ENCODE measurements around the gene ABCC4. TPM values are rescaled to one million over a fixed set of nuclear protein-coding genes. Genes with fewer than 3 reads are reported as not detected.

Gene ABCC4
- total RNA-seq, 5 donors from 2014 or later (not counting 1 experiment from before 2014, with no cell fraction given), result 8.9 to 12.5 (median 9.5) TPM

DNA sequence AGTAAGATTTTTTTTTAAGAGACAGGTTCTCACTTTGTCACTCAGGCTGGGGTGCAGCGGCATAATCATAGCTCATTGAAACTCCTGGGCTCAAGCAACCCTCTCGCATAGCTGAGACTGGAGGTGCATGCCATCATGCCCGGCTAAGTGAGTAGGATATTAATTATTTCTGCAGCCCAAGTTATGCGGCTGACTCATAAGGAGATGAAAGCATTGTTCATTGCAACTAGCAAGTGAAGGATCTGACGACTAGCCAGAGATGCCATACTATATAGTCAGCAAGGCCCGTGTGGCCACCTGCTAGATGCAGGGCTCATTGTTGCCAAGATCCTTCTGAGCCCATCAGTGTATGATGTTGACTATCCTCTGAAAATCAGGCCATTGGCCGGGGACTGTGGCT, 45.2 kb downstream of the ABCC4 start:
- H3K4me1 ChIP-seq (ENCODE audit: control insufficient read depth in 1 of 2, extremely low read depth in 1 of 2, insufficient read depth in 2 of 2, low read length in 2 of 2), result no peaks in the 10 kb centered on the region
- no peak overlapping the region for H3K27ac ChIP-seq (ENCODE audit: low read length)
- ChIA-PET POLR2A (no interaction called here), CTCF (no interaction called here)
- H3K9me3 Mint-ChIP-seq, result no peaks in the 10 kb centered on the region
- H3K4me3 Mint-ChIP-seq, result no peak overlapping the region
- DNase-seq, result no peak
- peaks cover 0 to 6% (median 4%) of the 10 kb centered on the region in 3 donors for H3K4me1 Mint-ChIP-seq
- H3K36me3 Mint-ChIP-seq, result peaks cover 33% of the 10 kb centered on the region
- no peaks in the 10 kb centered on the region for H3K9me3 ChIP-seq
- H3K27ac Mint-ChIP-seq, result no peak overlapping the region
- WGBS (ENCODE audit: insufficient coverage), result 85% methylated on average over 6 of the region's 7 CpGs
- ATAC-seq (replicated peaks in 1 of 4), result no peak
- no peaks in the 10 kb centered on the region for H3K36me3 ChIP-seq (ENCODE audit: control insufficient read depth in 2 of 2, extremely low read depth in 1 of 2, insufficient read depth in 1 of 2, low read length in 1 of 2)
- no peaks in the 10 kb centered on the region for H3K27me3 Mint-ChIP-seq
- no peaks in the 10 kb centered on the region for H3K27me3 ChIP-seq (replicated peaks in 1 of 2; ENCODE audit: control insufficient read depth in 2 of 2, extremely low read depth in 1 of 2, insufficient read depth in 2 of 2, low read length in 1 of 2)
- H3K4me3 ChIP-seq (ENCODE audit: control insufficient read depth in 1 of 2, extremely low read depth in 1 of 2, low read length in 1 of 2), result no peak overlapping the region

DNA sequence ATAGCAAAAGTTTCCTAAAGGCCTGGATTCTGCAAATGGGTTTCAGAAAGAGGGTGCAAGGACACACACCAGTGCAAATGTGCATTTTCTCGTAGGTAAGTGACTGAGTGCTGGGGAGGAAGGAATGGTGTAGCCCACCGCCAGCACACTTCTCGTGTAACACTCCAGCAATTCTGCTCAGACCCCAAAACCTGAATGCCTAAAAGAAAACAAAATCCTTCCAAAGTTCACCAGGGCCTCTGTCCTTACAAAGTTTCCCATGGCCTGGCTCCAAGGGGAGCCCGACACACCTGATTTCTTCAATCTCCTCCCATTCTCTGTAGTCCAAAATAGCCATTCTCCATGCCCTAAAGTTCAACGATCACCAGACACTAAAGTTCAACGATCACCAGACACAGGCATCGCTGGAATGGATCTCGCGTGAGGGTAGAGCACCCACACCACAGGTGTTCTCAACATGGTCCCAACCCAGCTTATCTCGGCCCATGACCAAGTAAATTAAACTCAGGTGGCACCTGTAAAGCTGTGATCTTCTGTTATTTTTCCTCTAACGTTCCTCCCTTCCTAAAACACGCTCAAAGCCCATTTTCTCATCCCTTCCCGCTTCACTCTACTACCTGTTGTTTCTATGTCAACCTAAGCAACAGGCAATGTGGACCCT, 46.0 kb downstream of the ABCC4 start:
- no peak overlapping the region for H3K4me3 ChIP-seq (ENCODE audit: control insufficient read depth in 1 of 2, extremely low read depth in 1 of 2, low read length in 1 of 2)
- no peak overlapping the region for H3K27ac ChIP-seq (ENCODE audit: low read length)
- H3K27ac Mint-ChIP-seq, result no peak overlapping the region
- H3K4me1 Mint-ChIP-seq, result peaks cover 0 to 6% (median 3%) of the 10 kb centered on the region in 3 donors
- no peaks in the 10 kb centered on the region for H3K27me3 ChIP-seq (replicated peaks in 1 of 2; ENCODE audit: control insufficient read depth in 2 of 2, extremely low read depth in 1 of 2, insufficient read depth in 2 of 2, low read length in 1 of 2)
- ATAC-seq (replicated peaks in 1 of 4), result no peak
- H3K9me3 Mint-ChIP-seq, result no peaks in the 10 kb centered on the region
- no peaks in the 10 kb centered on the region for H3K36me3 ChIP-seq (ENCODE audit: control insufficient read depth in 2 of 2, extremely low read depth in 1 of 2, insufficient read depth in 1 of 2, low read length in 1 of 2)
- H3K4me3 Mint-ChIP-seq, result no peak overlapping the region
- ChIA-PET CTCF (no interaction called here), POLR2A (no interaction called here)
- 95% methylated on average over 11 of the region's 13 CpGs for WGBS (ENCODE audit: insufficient coverage)
- H3K27me3 Mint-ChIP-seq, result no peaks in the 10 kb centered on the region
- H3K4me1 ChIP-seq (ENCODE audit: control insufficient read depth in 1 of 2, extremely low read depth in 1 of 2, insufficient read depth in 2 of 2, low read length in 2 of 2), result no peaks in the 10 kb centered on the region
- H3K9me3 ChIP-seq, result no peaks in the 10 kb centered on the region
- peaks cover 26% of the 10 kb centered on the region for H3K36me3 Mint-ChIP-seq
- no peak for DNase-seq

DNA sequence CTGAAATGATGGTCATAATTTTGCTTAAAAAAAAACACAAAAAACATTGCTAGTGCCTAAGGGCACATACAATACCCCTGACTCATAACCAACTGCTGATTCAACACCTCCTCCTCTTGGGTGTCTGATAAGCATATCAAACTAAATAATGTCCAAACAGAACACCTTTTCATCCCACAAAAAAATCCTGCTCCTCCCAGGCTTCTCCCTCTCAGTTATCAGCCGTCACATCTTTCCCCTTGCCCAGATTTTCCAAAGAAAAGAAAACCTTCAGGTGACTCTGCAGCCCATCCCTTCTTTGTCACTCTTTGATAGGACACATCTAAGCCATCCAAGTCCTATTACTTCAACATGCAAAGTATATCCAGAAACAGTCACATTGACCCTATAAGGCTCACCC, 46.9 kb downstream of the ABCC4 start:
- no peaks in the 10 kb centered on the region for H3K9me3 Mint-ChIP-seq
- no peaks in the 10 kb centered on the region for H3K27me3 ChIP-seq (replicated peaks in 1 of 2; ENCODE audit: control insufficient read depth in 2 of 2, extremely low read depth in 1 of 2, insufficient read depth in 2 of 2, low read length in 1 of 2)
- H3K4me3 Mint-ChIP-seq, result no peak overlapping the region
- no peaks in the 10 kb centered on the region for H3K36me3 ChIP-seq (ENCODE audit: control insufficient read depth in 2 of 2, extremely low read depth in 1 of 2, insufficient read depth in 1 of 2, low read length in 1 of 2)
- H3K4me3 ChIP-seq (ENCODE audit: control insufficient read depth in 1 of 2, extremely low read depth in 1 of 2, low read length in 1 of 2), result no peak overlapping the region
- H3K27ac ChIP-seq (ENCODE audit: low read length), result no peak overlapping the region
- H3K9me3 ChIP-seq, result no peaks in the 10 kb centered on the region
- H3K4me1 Mint-ChIP-seq, result peaks cover 0 to 6% (median 3%) of the 10 kb centered on the region in 3 donors
- no peak overlapping the region for H3K27ac Mint-ChIP-seq
- H3K27me3 Mint-ChIP-seq, result no peaks in the 10 kb centered on the region
- ChIA-PET POLR2A (interaction anchor here in 1 of 2 donors (0.6 kb wide), 1 partner anchor 1499 kb away, joined by 3 read pairs; no protein-coding TSS in a partner anchor), CTCF (no interaction called here)
- H3K36me3 Mint-ChIP-seq, result peaks cover 17% of the 10 kb centered on the region
- no peak for ATAC-seq (replicated peaks in 1 of 4)
- H3K4me1 ChIP-seq (ENCODE audit: control insufficient read depth in 1 of 2, extremely low read depth in 1 of 2, insufficient read depth in 2 of 2, low read length in 2 of 2), result no peaks in the 10 kb centered on the region
- WGBS (ENCODE audit: insufficient coverage), result 89% methylated on average over 1 of the region's 1 CpG
- DNase-seq, result no peak

DNA sequence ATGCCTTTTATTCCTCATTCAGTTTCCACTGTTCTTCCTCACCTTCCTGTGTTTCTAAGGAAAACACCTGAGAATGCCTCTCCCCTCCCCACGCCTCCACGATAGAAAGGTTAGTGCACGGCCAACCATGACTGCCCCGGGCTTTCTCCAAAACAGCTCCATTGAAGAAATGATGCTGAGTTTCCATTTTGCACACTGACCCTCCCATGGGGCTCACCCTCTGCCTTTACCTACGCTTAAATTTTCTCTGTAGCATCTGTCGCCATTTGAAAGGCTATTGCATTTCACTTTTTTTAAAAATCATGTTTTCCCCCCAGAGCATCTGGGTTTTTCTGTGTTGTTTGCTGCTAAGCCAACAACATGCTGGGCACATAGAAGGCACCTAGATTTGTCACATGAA, 48.2 kb downstream of the ABCC4 start:
- no peaks in the 10 kb centered on the region for H3K9me3 ChIP-seq
- H3K4me1 ChIP-seq (ENCODE audit: control insufficient read depth in 1 of 2, extremely low read depth in 1 of 2, insufficient read depth in 2 of 2, low read length in 2 of 2), result no peaks in the 10 kb centered on the region
- ChIA-PET CTCF (no interaction called here), POLR2A (no interaction called here)
- Mint-ChIP-seq H3K4me1 (peaks cover 0 to under 1% (median 0%) of the 10 kb centered on the region in 3 donors), H3K9me3 (no peaks in the 10 kb centered on the region), H3K27me3 (no peaks in the 10 kb centered on the region), H3K27ac (no peak overlapping the region), H3K36me3 (peaks cover 10% of the 10 kb centered on the region), H3K4me3 (no peak overlapping the region)
- no peak overlapping the region for H3K4me3 ChIP-seq (ENCODE audit: control insufficient read depth in 1 of 2, extremely low read depth in 1 of 2, low read length in 1 of 2)
- 93% methylated on average over 6 of the region's 6 CpGs for WGBS (ENCODE audit: insufficient coverage)
- H3K27me3 ChIP-seq (replicated peaks in 1 of 2; ENCODE audit: control insufficient read depth in 2 of 2, extremely low read depth in 1 of 2, insufficient read depth in 2 of 2, low read length in 1 of 2), result no peaks in the 10 kb centered on the region
- no peak for ATAC-seq (replicated peaks in 1 of 4)
- no peak for DNase-seq
- H3K27ac ChIP-seq (ENCODE audit: low read length), result no peak overlapping the region
- H3K36me3 ChIP-seq (ENCODE audit: control insufficient read depth in 2 of 2, extremely low read depth in 1 of 2, insufficient read depth in 1 of 2, low read length in 1 of 2), result no peaks in the 10 kb centered on the region

DNA sequence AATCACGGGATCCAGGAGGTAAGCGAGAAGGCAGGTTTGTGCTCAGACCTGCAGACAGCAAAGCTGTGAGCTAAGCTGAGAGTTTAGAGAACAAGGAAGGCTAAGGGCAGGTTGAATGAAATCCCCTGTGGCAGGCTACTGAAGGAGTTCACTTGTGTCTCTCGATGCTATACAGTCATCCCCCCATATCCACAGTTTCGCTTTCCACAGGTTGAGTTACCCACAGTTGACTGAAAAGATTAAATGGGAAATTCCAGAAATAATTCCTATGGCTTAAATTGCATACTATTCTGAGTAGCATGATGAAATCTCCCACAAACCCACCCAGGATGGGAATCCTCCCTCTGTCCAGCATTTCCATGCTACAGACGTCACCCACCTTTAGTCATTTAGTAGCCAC, 49.6 kb downstream of the ABCC4 start:
- H3K27me3 ChIP-seq (replicated peaks in 1 of 2; ENCODE audit: control insufficient read depth in 2 of 2, extremely low read depth in 1 of 2, insufficient read depth in 2 of 2, low read length in 1 of 2), result no peaks in the 10 kb centered on the region
- ChIA-PET POLR2A (interaction anchor here in 1 of 2 donors (0.6 kb wide), 1 partner anchor 79 kb away, joined by 9 read pairs; no protein-coding TSS in a partner anchor), CTCF (no interaction called here)
- DNase-seq (no peak), ATAC-seq (replicated peaks in 1 of 4) (no peak)
- no peak overlapping the region for H3K4me3 ChIP-seq (ENCODE audit: control insufficient read depth in 1 of 2, extremely low read depth in 1 of 2, low read length in 1 of 2)
- Mint-ChIP-seq H3K36me3 (peaks cover 12% of the 10 kb centered on the region), H3K4me3 (no peak overlapping the region), H3K27me3 (no peaks in the 10 kb centered on the region), H3K27ac (no peak overlapping the region), H3K4me1 (no peaks in the 10 kb centered on the region), H3K9me3 (no peaks in the 10 kb centered on the region)
- peaks cover 0 to 8% of the 10 kb centered on the region in 2 donors for H3K36me3 ChIP-seq (ENCODE audit: control insufficient read depth in 2 of 2, extremely low read depth in 1 of 2, insufficient read depth in 1 of 2, low read length in 1 of 2)
- no CpG with 5 or more reads among the region's 5 CpGs for WGBS (ENCODE audit: insufficient coverage)
- H3K27ac ChIP-seq (ENCODE audit: low read length), result no peak overlapping the region
- no peaks in the 10 kb centered on the region for H3K4me1 ChIP-seq (ENCODE audit: control insufficient read depth in 1 of 2, extremely low read depth in 1 of 2, insufficient read depth in 2 of 2, low read length in 2 of 2)
- H3K9me3 ChIP-seq, result no peaks in the 10 kb centered on the region

DNA sequence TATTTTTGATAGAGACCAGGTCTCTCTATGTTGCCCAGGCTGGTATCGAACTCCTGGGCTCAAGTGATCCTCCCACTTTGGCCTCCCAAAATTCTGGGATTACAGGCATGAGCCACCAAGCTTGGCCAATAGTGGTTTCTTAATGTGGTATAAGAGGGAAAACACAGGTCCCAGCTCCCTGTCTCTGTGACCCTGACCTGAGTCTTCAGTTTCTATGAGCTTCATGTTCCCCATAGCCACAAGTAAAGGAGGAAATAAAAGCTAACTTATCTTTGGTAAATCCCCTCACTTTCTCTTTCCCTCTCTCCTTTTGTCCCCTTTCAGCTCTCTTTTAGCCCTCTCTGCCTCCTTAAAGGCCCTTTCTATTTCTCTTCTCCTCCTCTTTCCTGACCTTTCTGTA, 50.3 kb downstream of the ABCC4 start:
- WGBS (ENCODE audit: insufficient coverage), result 100% methylated on average over 1 of the region's 1 CpG

More for the DNA sequence above, 50.3 kb downstream of the ABCC4 start:
- H3K9me3 ChIP-seq, result no peaks in the 10 kb centered on the region
- Mint-ChIP-seq H3K9me3 (no peaks in the 10 kb centered on the region), H3K4me3 (no peak overlapping the region), H3K27ac (no peak overlapping the region), H3K27me3 (no peaks in the 10 kb centered on the region), H3K36me3 (peaks cover 19% of the 10 kb centered on the region), H3K4me1 (no peaks in the 10 kb centered on the region)
- ChIA-PET POLR2A (interaction anchor here in 1 of 2 donors (0.6 kb wide), 2 partner anchors 78 to 488 kb away, joined by 5 to 9 read pairs; no protein-coding TSS in a partner anchor), CTCF (no interaction called here)
- peaks cover 0 to 12% of the 10 kb centered on the region in 2 donors for H3K36me3 ChIP-seq (ENCODE audit: control insufficient read depth in 2 of 2, extremely low read depth in 1 of 2, insufficient read depth in 1 of 2, low read length in 1 of 2)
- DNase-seq (no peak), ATAC-seq (replicated peaks in 1 of 4) (no peak)
- no peak overlapping the region for H3K4me3 ChIP-seq (ENCODE audit: control insufficient read depth in 1 of 2, extremely low read depth in 1 of 2, low read length in 1 of 2)
- H3K27me3 ChIP-seq (replicated peaks in 1 of 2; ENCODE audit: control insufficient read depth in 2 of 2, extremely low read depth in 1 of 2, insufficient read depth in 2 of 2, low read length in 1 of 2), result no peaks in the 10 kb centered on the region
- no peak overlapping the region for H3K27ac ChIP-seq (ENCODE audit: low read length)
- H3K4me1 ChIP-seq (ENCODE audit: control insufficient read depth in 1 of 2, extremely low read depth in 1 of 2, insufficient read depth in 2 of 2, low read length in 2 of 2), result no peaks in the 10 kb centered on the region

Data from T-cell (primary cell).